Right cardiac atrium (tissue), 5 donors: ENCODE results near the gene CACTIN. TPM values are rescaled to one million over a fixed set of nuclear protein-coding genes. Genes with fewer than 3 reads are reported as not detected.
"Not testable (repeated sequence)": the region's sequence is repeated elsewhere in the genome, so short reads cannot be mapped to it uniquely, and the experiment has no call there.

ENCODE experiments used
- ATAC-seq, 2 donors: fragments of 200-7000 bp; cut with Tn5 transposase; one replicate each; pipeline versions ENCODE4 v1.8.0 to v1.9.1; 2020; ENCODE audit warnings: moderate library complexity in 2 of 2, mild to moderate bottlenecking in 1 of 2
- DNase-seq, 3 donors: peaks; one replicate each; pipeline ENCODE4 v3.0.0-alpha.2; 2020
- H3K27ac ChIP-seq: one replicate; pipeline ENCODE4 v1.5.1; 2013; ENCODE audit warnings: mild to moderate bottlenecking, low read length, control low read depth, moderate library complexity
- H3K27me3 ChIP-seq: one replicate; pipeline ENCODE4 v1.6.1; 2013; ENCODE audit not compliant: control insufficient read depth, insufficient read depth
- H3K4me1 ChIP-seq: one replicate; pipeline ENCODE4 v1.6.1; 2013; ENCODE audit warnings: low read length; ENCODE audit not compliant: control insufficient read depth, insufficient read depth
- H3K4me3 ChIP-seq: one replicate; pipeline ENCODE4 v1.5.1; 2013; ENCODE audit warnings: low read length, control low read depth
- H3K9me3 ChIP-seq: one replicate; pipeline ENCODE4 v1.6.1; 2013; ENCODE audit warnings: low read length; ENCODE audit not compliant: control insufficient read depth
- WGBS: extraction: QIAGEN DNeasy Blood & Tissue Kit; methylation state at CpG from one replicate; pipeline ENCODE4 v1.1.7; 2013; 5-methylcytosine and 5-hydroxymethylcytosine counted together
- intact Hi-C, 4 donors: fragments of 100-400 bp; cut with DNase I; formaldehyde crosslinking; loops; one replicate each; pipeline versions ENCODE4 v1.11.0 to v1.14.0; 2022 to 2023
- polyA plus RNA-seq: library from polyadenylated mRNA; stranded (reverse); fragments of 200-250 nt; gene quantifications from one replicate; pipeline ENCODE4 v1.2.3, GENCODE V29; 2013
- total RNA-seq, 4 donors: library from RNA; stranded (reverse); fragmentation: NEBNext Ultra II Directional; extraction: Animal tissue kit (Norgen Biotek cat#: 25700); gene quantifications; one replicate each; pipeline ENCODE4 v1.2.1, GENCODE V29; 2021
- donor health status: healthy with polysubstance abuse.
- donor health status: DM: no; HTN: yes; CAD: no.
- donor health status: DM: no; HTN: no; CAD: no.
- donor health status: DM: no; HTN: yes; CAD: no; lungs with severe emphysema.
- donor health status: DM: yes; HTN: yes; CAD: no.

Gene CACTIN
- total and polyA plus RNA-seq, 5 donors = 13.5 to 17.8 (median 14.4) TPM

- DNase-seq = peak in 1 of 3 donors; percentile 49
- 80% methylated on average over 34 of the region's 34 CpGs for WGBS
- Histone ChIP-seq H3K27ac (no peak overlapping the region), H3K4me3 (no peak overlapping the region), H3K4me1 (no peaks in the 10 kb centered on the region), H3K27me3 (no peaks in the 10 kb centered on the region), H3K9me3 (no peaks in the 10 kb centered on the region)
- intact Hi-C loops = no loop called here
- ATAC-seq = no peak
Observed at GRCh38 chr19:3595521-3596061, 31.0 kb downstream of the CACTIN start.

- H3K27ac ChIP-seq = no peak overlapping the region
- H3K4me1 ChIP-seq = no peaks in the 10 kb centered on the region
- H3K4me3 ChIP-seq = no peak overlapping the region
- WGBS = 45% methylated on average over 11 of the region's 11 CpGs
- DNase-seq (peak in 1 of 3 donors; percentile 33), ATAC-seq (peak in 1 of 2 donors; percentile 32)
- H3K27me3 ChIP-seq = no peaks in the 10 kb centered on the region
- no peaks in the 10 kb centered on the region for H3K9me3 ChIP-seq
- intact Hi-C loops = no loop called here
Observed at GRCh38 chr19:3593156-3593555, 33.4 kb downstream of the CACTIN start.

- ATAC-seq (peak; percentile 68 to 71), DNase-seq (no peak)
- no peaks in the 10 kb centered on the region for H3K4me1 ChIP-seq
- intact Hi-C loops = no loop called here
- H3K9me3 ChIP-seq = no peaks in the 10 kb centered on the region
- H3K4me3 ChIP-seq = no peak overlapping the region
- H3K27ac ChIP-seq = no peak overlapping the region
- 67% methylated on average over 9 of the region's 9 CpGs for WGBS
- no peaks in the 10 kb centered on the region for H3K27me3 ChIP-seq
Observed at GRCh38 chr19:3591876-3592613, 34.5 kb downstream of the CACTIN start.

DNA sequence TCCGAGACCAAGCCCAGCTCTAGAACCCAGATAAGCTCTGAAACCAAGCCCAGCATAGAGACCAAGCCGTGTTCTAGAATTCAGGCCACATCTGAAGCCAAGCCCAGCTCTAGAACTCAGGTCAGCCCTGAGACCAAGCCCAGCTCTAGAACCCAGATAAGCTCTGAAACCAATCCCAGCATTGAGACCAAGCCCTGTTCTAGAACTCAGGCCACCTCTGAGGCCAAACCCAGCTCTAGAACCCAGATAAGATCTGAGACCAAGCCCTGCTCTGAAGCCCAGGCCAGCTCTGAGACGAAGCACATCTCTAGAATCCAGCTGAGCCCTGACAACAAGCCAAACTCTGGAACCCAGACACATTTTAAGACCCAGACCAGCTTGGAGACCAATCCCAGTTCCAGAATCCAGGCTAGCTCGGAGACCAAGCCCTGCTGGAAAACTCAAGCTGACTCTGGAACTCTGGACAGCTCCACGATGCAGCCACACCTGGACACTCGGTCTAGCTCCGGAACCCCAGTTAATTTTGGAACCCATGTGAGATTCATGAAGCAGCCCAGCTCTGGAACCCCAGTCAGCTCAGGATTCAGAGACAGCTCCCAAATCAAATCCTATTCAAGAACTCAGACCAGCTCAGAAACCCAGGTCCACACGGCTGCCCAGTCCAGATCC, 35.5 kb downstream of the CACTIN start:
- DNase-seq (no peak), ATAC-seq (no peak)
- H3K27me3 ChIP-seq = no peaks in the 10 kb centered on the region
- H3K4me1 ChIP-seq = no peaks in the 10 kb centered on the region
- H3K4me3 ChIP-seq = no peak overlapping the region
- no peak overlapping the region for H3K27ac ChIP-seq
- intact Hi-C loops = no loop called here
- 89% methylated on average over 8 of the region's 8 CpGs for WGBS
- H3K9me3 ChIP-seq = no peaks in the 10 kb centered on the region

DNA sequence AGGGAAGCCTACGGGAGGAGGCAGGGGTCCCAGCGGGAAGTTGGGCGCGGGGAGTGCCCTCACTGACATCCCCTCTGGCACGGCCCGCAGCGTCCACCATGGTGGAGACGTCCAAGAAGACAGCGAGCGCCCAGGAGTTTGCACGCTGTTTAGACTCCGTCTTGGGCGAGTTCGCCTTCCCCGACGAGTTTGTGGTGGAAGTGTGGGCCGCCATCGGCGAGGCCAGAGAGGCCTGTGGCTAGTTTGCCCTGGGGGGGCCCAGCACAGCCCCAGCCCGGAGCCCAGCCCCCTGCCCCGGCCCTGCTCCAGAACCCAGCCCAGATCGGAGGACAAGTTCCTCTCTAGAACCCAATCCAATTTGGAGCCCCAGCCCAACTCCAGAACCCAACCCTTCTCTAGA, 36.6 kb downstream of the CACTIN start:
- DNase-seq = no peak
- Histone ChIP-seq H3K9me3 (no peaks in the 10 kb centered on the region), H3K27ac (no peak overlapping the region), H3K27me3 (no peaks in the 10 kb centered on the region), H3K4me3 (no peak overlapping the region), H3K4me1 (no peaks in the 10 kb centered on the region)
- 97% methylated on average over 22 of the region's 22 CpGs for WGBS
- intact Hi-C loops = no loop called here
- no peak for ATAC-seq

GRCh38 chr19:3589439-3589838, 37.2 kb downstream of the CACTIN start:
- Histone ChIP-seq H3K4me1 (no peaks in the 10 kb centered on the region), H3K4me3 (no peak overlapping the region), H3K9me3 (no peaks in the 10 kb centered on the region), H3K27ac (no peak overlapping the region), H3K27me3 (no peaks in the 10 kb centered on the region)
- DNase-seq = no peak
- WGBS = 86% methylated on average over 11 of the region's 11 CpGs
- ATAC-seq = no peak
- intact Hi-C loops = no loop called here

DNA sequence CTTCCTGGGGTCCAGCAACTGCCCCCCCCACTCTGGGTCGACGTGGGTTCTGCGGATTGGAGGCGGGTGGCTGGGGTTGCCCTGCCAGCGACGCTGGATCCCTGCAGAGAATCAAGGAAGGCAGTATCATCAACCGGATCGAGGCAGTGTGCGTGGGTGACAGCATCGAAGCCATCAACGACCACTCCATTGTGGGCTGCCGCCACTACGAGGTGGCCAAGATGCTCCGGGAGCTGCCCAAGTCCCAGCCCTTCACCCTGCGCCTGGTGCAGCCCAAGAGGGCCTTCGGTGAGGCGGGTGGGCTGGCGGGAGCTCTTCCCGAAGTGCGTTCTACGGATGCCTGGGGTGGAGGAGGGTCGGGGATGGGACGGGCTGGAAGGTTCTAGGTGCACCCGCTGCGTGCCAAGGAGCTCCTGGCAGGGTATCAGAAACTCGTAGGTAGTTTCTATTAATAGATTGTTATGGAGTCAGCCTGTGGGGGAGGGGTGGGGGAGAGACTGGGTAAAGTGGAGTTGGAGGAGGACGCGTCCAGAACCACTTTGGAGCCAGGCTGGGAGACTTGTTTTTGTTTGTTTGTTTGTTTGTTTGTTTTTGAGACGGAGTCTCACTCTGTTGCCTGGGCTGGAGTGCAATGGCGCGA, 39.8 kb downstream of the CACTIN start:
- no peak for DNase-seq
- Histone ChIP-seq H3K27ac (no peak overlapping the region), H3K4me1 (no peaks in the 10 kb centered on the region), H3K27me3 (no peaks in the 10 kb centered on the region), H3K9me3 (no peaks in the 10 kb centered on the region), H3K4me3 (no peak overlapping the region)
- intact Hi-C loops = no loop called here
- WGBS = 54% methylated on average over 31 of the region's 31 CpGs
- peak; percentile 14 to 34 for ATAC-seq

- Histone ChIP-seq H3K4me1 (no peaks in the 10 kb centered on the region), H3K27ac (no peak overlapping the region), H3K27me3 (no peaks in the 10 kb centered on the region), H3K9me3 (no peaks in the 10 kb centered on the region), H3K4me3 (peak overlapping the region; percentile 44)
- WGBS = 27% methylated on average over 16 of the region's 16 CpGs
- ATAC-seq (peak; percentile 35 to 49), DNase-seq (peak in 1 of 3 donors; percentile 70)
- intact Hi-C loops = no loop called here
Observed at GRCh38 chr19:3586127-3586626, 40.4 kb downstream of the CACTIN start.

DNA sequence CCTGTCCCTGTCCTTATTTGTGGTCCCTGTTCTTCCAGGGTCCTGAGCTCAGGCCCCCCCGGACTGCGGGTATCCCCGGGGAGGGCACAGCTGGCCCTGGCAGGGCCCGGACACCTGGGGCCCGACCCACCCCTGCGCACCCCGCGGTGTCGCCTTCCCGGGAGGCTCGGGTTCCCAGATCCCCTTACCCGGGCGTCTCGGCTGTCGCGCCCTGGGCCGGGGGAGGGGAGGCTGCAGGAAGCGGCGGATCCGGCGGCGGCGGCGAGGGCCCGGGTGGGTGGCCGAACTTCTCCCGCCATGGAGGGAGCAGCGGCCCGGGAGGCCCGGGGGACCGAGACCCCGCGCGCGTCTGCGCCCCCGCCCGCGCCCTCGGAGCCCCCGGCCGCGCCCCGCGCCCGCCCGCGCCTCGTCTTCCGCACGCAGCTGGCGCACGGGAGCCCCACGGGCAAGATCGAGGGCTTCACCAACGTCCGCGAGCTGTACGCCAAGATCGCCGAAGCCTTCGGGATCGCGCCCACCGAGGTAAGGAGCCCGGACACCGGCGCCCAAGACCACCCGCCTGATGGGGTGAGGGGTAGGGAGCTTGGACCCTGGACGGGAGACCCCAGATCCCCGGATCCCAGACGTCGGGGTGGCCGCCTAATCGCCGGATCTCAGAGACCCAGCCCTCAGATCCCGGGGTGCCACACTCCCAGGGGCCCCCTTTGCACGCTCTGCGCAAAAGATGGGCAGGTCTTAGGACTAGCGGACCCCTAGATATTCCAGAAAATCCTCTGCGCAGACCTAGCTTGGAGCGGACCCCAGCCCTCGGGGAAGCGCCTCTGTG, 41.1 kb downstream of the CACTIN start, which contains the start of gene GIPC3:
Gene GIPC3 (plus strand): TSS at position 178 of the 826 bp plus-strand sequence. CDS start 120 bp downstream, at position 298.
- Histone ChIP-seq H3K9me3 (no peaks in the 10 kb centered on the region), H3K4me3 (peak within 1 kb of the TSS; percentile 44), H3K27ac (no peak within 1 kb of the TSS), H3K4me1 (no peaks in the 10 kb centered on the region), H3K27me3 (no peaks in the 10 kb centered on the region)
- 6% methylated on average over 84 of the region's 84 CpGs for WGBS
- intact Hi-C loops = no loop called here
- peak; percentile 6 to 17 for ATAC-seq
- DNase-seq = peak in 1 of 3 donors; percentile 62

DNA sequence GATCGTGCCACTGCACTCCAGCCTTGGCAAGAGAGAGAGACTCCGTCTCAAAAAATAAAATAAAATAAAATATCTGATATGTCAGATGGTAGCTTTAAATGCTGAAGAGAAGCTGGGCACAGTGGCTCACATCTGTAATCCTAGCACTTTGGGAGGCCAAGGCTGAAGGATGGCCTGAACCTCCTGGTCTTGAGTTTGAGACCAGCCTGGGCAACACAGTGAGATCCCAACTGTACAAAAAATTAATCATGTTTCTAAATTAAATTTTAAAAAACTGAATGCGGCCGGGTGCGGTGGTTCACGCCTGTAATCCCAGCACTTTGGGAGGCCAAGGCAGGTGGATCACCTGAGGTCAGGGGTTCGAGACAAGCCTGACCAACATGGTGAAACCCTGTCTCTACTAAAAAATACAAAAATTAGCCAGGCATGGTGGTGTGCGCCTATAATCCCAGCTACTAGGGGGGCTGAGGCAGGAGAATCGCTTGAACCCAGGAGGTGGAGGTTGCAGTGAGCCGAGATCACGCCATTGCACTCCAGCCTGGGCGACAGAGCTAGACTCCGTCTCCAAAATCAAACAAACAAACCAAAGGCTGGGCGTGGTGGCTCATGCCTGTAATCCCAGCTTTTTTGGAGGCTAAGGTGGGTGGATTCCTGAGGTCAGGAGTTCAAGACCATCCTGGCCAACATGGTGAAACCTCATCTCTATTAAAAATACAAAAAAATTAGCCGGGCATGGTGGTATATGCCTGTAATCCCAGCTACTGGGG, 42.4 kb downstream of the CACTIN start:
- intact Hi-C loops, H3K27me3 ChIP-seq, ATAC-seq: not testable (repeated sequence)

More for the DNA sequence above, 42.4 kb downstream of the CACTIN start:
- WGBS = 91% methylated on average over 15 of the region's 15 CpGs
- not testable (repeated sequence) for DNase-seq, H3K4me3 ChIP-seq, H3K9me3 ChIP-seq, H3K4me1 ChIP-seq, H3K27ac ChIP-seq
